AG08395 (cell line): ENCODE data around the gene ESYT1.

ENCODE experiments used
- DNase-seq: peaks from one replicate; pipeline ENCODE4 v3.0.0; 2012; ENCODE audit warnings: mixed read lengths, low spot score

ESYT1 gene

DNA sequence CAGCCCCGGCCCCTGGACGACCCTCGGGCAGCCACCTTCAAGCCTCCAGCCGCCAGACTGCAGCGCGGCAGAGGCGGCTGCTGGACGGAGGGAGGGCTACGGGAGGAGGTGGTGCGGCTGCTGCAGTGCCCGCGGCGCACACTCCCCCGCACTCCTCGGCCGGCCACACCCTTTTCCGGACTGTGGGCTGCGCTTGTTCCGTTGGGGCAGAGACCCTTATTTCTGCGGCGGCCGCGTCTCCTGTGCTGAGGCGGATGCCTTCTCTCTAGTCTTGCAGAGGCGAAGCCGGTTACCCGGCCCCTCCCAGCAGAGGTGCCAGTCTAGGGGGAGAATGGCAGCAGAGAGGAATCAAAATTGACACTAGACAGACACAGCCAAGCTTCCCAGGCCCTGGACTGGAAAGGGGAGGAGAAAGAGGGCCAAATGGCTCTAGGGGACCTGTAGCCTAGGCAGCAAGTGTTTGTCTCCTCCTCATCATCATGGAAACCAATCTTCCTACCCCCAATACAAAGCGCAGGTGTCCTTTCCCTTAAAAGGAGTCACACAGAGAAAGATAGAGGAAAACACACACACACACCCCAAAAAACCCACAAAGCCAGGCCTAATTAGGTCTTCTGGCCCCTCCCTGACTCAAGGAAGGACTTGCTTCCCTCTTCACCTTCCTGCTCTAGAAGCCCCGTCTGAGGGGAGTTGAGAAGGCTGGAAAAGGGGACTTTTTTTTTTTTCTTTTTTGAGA lies 1.3 kb downstream of the ESYT1 start:
- peak; percentile 58 for DNase-seq

DNA sequence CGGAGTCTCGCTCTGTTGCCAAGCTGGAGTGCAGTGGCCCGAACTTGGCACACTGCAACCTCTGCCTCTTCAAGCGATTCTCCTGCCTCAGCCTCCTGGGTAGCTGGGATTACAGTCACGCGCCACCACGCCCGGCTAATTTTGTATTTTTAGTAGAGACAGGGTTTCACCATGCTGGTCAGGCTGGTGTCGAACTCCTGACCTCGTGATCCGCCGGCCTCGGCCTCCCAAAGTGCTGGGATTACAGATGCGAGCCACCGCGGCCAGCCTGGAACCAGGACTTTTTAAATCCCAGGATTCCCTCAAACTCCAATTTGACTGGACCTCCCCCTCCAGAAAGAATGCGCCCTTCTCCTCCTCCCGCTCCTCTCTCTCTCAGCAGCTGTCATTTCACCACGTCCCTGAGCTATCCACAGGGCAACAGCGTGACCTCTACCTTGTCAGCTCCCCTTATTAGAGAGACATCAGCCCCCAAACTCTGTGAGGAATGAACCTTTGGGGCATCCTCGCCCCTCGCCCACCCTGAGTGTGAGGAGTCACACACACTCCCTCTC lies 2.0 kb downstream of the ESYT1 start:
- no peak for DNase-seq

DNA sequence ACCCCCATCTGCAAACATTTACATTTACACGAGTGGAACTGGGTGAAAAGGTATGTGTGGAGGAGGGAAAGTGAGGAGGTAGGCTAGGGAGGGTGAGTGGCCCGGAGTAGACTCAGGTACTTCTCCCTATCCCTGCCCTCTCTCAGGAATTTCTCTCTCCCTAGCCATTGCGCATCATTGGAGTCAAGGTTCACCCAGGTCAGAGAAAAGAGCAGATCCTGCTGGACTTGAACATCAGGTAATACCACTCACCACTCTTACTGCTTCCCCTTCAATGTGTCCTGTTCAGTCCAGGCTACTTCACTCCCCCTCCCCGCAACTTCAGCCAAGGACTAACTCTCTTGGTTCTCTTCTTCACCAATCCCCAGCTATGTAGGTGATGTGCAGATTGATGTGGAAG lies 2.8 kb downstream of the ESYT1 start:
- no peak for DNase-seq

DNA sequence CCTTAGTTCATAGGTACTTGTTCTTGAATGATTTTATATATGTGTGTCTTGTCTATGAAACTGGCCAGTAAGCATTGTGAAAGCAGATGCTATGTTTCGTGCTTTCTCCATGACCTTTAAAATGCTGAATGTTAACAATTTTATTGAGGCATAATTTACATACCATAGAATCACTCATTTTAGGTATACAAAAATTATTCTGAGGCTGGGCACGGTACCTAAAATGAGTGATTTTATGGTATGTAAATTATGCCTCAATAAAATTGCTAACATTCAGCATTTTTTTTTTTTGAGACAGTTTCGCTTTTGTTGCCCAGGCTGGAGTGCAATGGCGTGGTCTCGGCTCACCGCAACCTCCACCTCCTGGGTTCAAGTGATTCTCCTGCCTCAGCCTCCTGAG lies 6.8 kb downstream of the ESYT1 start:
- DNase-seq = no peak

DNA sequence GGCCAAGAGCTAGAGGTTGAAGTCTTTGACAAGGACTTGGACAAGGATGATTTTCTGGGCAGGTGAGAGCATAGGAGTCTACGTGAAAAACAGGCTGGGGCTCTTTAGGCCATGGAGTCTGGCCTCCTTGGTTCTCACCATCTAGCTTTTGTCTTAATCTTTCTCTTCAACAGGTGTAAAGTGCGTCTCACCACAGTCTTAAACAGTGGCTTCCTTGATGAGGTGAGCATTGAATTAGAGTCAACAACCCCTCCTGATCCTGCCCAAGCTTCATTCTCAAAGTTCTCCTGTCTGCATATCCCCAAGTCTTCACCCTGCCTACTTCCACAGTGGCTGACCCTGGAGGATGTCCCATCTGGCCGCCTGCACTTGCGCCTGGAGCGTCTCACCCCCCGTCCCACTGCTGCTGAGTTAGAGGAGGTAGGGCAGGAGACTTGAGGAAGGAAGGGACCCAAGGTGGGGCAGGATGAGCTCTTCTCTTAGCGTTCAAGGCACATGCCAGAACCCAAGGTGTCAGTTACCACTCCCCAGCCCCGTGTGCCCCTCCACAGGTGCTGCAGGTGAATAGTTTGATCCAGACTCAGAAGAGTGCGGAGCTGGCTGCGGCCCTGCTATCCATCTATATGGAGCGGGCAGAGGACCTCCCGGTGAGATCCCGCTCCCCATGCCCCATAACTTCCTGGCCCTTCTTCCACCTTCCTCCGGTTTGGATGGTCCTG lies 9.9 kb downstream of the ESYT1 start:
- no peak for DNase-seq

DNA sequence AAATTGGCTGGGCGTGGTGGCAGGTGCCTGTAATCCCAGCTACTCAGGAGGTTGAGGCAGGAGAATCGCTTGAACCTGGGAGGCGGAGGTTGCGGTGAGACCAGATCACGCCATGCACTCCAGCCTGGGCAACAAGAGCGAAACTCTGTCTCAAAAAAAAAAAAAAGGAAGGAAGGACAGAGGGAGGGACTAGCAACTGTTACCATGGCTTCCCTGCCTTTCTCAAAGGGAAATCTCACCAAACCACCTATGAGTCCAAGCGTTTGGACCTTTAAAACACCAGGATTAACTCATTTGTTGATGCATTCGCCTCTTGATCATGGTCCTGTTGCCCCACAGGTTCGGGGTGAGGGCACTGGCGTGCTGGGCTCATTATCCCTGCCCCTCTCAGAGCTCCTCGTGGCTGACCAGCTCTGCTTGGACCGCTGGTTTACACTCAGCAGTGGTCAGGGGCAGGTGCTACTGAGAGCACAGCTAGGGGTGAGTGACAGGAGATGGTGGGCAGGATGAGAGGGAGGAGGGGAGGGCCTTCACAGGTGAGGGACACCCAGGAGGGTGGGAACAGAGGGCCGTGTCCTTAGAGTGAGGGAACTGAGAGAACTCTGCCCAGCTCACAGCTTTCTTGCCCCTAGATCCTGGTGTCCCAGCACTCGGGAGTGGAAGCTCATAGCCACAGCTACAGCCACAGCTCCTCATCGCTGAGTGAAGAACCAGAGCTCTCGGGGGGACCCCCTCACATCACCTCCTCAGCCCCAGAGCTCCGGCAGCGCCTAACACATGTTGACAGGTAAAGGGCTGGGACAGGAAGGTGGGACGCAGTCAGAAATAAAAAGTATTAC lies 14.1 kb downstream of the ESYT1 start:
- no peak for DNase-seq

DNA sequence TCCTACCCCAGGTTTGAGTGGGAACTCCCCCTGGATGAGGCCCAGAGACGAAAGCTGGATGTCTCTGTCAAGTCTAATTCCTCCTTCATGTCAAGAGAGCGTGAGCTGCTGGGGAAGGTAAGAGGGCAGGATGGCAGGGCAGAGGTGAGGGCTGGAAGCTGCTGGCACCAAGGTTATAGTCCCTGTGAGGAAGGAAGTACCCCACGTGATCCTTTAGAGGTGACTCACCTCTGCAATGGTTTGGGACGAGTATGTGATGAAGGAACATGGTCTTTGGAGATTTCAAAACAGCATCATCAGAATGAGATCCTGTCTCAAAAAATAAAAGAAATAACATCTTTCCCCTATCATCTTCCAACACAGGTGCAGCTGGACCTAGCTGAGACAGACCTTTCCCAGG lies 15.2 kb downstream of the ESYT1 start:
- DNase-seq = no peak

DNA sequence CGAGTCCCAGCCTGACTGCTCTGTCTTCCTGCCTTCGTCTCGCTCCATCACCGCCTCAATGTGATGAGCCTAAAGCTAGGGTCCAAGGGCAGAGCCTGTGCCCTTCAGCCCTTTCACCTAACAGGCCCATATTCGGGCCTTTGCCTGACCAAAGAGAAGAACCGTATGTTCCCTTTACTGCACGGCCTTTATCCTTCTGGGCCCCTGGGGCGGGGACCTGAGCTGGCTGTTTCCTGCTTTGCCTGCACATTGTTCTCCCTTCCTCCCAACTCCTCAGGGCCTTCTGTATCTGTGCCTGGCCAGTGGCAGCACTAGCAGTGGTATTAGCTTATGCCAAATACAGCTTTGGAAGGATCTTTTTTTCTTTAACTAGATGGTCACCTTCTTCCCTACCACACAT lies 15.8 kb downstream of the ESYT1 start:
- no peak for DNase-seq

DNA sequence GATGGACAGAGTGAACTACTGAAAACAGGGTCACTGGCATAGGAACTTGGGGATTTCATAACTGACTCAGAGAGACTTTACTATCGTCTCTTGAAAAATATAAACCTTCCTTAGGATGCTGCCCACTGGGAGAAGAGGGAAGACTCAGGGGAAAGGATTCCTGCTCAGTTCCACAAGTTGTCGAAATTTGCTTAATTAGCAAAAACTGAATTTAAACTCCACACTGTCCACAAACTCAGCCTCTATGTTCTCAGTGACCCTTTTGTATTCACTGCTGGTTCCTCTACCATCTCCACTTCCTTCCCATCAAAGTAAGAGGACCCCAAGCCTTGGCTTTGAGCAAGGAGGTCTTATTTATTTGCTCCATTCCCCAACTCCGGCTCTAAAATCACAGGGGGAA lies 17.1 kb downstream of the ESYT1 start:
- DNase-seq = no peak

DNA sequence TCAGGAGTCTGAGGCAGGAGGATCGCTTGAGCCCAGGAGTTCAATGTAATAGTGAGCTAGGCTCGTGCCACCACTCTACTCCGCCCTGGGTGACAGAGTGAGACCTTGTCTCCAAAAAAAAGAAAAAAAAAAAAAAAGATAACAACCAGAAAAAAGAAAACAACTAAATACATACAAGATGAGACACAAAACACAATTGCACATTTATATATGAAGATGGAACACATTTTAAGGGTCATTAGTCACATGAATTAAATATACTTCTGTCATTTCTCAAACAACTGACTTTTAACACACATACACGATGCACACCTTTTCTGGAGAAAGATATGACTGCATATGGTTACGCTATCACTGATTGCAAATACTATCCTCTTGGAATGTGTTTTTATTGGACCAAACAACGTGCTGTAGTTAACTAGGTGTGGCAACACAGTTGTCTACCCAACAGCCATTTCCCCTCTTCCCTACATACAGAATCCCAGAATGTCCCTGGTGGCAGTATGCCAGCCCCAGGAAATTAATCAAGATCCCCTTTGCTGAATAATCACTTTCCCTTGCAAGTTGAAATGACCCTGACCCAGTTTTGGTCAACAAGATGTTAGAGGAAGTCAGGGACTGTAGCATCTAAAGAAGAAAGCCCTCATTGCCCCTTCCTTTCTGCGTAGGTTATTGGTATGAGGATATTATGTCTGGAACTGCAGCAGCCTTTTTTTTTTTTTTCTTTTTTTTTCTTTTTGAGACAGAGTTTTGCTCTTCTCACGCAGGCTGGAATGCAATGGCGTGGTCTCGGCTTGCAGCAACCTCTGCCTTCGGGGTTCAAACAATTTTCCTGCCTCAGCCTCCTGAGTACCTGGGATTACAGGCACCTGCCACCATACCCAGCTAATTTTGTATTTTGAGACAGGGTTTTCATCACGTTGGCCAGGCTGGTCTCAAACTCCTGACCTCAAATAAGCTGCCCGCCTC lies 18.7 kb downstream of the ESYT1 start:
- no peak for DNase-seq

DNA sequence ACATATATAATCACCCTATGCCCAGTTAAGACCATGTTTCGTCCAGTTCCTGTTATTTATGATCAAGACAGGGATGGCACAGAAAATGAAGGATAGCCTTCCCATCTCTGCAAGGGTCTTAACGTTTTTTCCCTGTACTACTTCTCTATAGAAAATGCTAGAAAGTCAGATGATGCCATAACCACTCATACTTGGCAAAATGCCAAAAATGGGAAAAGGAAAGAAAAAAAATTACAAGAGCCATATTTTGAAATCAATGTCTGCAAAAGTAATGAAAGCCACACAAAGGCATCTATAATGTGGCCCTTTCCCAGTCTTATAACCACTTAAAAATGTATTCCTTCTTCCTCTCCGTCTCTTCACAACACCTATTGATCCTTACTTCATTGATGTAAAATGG lies 22.5 kb downstream of the ESYT1 start:
- DNase-seq = no peak

DNA sequence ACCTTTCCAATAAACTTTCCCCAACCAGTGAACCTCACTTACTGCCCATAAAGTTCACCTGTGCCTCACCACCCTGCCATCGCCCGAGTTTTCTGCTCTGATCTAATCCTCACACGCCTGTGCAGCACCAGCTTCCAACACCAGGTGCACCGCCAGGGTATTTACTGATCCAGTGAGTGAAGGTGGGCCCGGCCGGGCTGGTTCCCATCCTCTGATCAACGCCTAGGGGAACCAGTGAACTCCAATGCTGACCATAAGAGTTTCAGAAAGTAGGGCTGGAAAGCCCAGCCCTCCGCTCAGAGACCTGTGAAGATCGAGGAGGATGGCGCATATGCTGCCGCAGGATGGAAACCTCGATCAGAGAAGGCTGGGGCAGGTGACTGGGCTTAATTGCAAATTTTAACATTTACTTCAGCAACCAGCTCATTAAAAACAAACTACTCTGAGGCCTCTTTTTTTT lies 23.6 kb downstream of the ESYT1 start:
- DNase-seq = no peak

DNA sequence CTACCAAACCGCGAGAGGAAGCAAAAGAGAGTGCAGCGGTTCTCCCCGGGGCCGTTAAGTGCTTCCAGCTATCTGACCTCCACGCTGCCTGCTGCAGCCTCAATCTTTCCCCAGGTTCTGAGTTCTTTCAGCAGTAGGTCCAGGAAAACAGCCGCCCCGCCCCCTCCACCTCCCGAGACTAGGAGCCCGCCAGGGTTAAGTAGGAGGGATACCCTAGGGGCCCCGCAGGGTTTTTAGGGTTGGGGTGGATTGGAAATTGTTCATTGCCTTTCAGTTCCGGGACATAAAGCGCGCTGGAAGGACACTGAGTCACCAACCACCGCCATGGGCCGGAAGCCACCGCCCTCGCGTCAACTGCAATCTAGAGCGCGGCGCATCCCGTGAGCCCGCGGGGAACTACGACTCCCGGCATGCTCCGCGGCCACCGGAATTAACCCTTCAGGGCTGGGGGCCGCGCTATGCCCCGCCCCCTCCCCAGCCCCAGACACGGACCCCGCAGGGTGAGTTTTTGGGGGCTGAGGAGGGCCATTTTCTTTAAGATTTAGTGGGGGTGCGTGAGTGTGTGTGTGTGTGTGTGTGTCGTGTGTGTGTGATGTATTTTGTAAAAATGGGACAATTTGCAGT lies 24.2 kb downstream of the ESYT1 start, which contains the start of gene MYL6B:
TSS of gene MYL6B (plus strand) at position 456 of the 624 bp plus-strand sequence. CDS start 1,332 bp downstream, outside the sequence.
- peak; percentile 95 for DNase-seq

DNA sequence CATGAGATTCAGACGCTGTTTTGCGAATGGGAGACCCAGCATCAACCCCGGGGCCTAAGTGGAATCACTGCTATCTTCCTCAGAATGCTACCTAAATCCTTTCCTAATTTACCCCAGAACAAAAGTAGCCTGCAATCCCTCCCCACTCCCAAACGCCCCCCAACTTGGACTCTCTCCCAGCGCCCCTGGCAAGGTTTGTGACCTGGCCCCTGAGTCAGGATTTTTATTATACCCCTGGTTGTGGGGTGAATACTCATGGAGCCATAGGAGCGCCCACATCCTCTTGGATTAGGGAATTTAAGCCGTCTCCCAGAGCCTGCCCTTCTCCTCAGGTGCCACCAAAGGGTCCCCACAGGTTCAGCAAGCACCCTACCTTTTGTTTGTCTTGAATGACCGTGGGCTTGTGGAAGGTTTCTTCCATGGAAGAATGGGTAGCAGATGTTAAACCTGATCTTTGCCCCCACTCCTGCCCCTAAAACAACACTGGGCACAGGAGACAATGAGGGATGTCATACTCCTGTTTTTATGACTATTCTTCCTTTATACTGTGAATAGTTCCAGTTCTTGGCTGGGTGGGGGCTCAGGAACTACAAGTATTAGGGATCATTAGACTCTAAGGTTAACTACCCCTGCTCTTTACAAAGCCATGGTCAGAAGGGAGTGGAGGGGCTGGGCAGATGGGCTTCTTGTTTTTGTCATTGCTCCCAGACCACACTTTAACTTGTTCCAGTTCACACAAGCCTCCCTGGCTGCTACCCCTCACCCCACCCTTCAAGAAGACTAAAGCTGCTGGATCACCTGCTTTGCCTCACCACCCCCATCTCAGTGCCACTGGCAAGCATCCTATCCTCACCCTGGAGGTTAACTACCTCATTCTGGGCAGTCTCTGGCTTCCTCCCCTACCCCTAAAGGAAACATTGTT lies 24.9 kb downstream of the ESYT1 start:
- DNase-seq = no peak

DNA sequence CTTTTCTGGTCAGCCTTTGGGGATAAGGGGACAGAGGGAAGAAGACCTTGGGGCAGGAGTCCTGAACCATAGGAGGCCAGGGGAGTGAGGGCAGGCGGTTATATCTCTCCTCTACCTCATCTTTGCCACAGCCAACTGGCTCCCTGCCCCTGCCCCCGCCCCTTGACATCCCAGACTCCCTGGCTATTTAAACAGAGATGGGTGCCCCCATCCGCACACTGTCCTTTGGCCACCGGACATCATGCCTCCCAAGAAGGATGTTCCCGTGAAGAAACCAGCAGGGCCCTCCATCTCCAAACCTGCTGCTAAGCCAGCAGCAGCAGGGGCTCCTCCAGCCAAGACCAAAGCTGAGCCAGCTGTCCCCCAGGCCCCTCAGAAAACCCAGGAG lies 25.6 kb downstream of the ESYT1 start:
- no peak for DNase-seq

DNA sequence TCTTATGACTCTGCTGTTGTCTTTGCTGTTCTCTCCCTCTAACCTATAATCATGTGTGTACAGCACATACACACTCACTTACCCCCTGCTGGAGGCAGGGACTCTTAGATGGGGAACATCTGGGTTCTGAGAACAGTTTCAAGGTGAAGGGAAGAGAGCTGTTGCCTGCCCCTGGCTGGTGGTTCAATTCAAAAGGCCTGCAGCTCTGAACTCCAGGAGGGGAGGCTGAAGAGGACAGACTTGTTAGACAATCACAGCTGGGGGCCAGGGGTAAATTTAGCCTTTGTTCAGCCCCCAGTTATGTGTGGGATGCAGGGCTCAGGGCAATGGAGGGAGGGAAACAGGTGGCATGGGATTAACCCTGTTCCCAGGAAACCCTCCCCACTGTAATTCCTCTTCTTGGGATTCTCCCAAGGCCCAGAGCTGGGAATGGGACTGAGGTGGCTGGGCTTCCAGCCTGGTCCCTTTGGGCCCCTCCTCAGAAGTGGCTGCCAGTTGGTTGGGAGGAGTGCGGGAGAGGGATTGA lies 26.2 kb downstream of the ESYT1 start:
- no peak for DNase-seq

DNA sequence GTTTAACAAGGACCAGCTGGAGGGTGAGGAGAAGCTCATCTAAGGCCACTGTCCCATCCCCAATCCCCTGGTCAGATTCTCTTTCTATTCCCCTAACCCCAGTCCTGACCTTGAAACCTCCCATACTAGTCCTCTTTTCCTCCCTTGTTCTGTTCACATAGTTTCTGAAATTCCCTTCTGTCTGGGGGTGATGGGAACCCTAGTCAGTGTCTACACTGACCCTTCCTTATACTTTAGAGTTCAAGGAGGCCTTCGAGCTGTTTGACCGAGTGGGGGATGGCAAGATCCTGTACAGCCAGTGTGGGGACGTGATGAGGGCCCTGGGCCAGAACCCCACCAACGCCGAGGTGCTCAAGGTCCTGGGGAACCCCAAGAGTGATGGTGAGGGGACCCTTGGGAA lies 26.8 kb downstream of the ESYT1 start:
- no peak for DNase-seq

DNA sequence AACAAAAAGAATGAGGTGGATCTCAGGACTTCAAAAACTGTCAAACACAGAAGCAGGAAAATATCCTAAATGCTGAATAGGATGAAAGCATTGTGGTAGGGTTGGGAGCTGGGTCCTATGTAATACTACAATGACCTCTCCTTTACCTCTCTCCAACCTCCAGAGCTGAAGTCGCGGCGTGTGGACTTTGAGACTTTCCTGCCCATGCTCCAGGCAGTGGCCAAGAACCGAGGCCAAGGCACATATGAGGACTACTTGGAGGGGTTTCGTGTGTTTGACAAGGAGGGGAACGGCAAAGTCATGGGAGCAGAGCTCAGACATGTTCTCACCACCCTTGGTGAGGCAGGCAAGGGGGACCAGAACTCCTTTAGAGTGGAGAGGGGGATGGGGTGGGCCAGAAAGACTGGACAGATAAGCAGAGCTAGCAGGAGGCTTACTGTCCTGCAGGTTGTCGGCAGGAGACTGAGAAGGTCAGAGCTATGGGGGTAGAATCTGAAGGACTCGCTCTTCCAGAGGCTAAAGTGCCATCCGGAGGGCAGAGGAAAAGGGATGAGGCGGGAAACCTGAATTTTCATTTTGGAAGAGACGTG lies 27.3 kb downstream of the ESYT1 start:
- no peak for DNase-seq
